NCI-H82 treated with DMSO at 0.1 percent for 48 hours (cell line): Measurements from ENCODE around the gene NCK1.
"Not testable (repeated sequence)": the region's sequence is repeated elsewhere in the genome, so short reads cannot be mapped to it uniquely, and the experiment has no call there.

Experiments used
- DNase-seq: peaks from one replicate; lab custom pipeline; 2025; ENCODE audit not compliant: unreplicated experiment; lab: John Stamatoyannopoulos, UW

The NCK1 gene

GRCh38 chr3:136982520-136983138 is 120.6 kb downstream of the NCK1 start:
- no peak for DNase-seq

- no peak for DNase-seq
Observed at GRCh38 chr3:136984837-136985236, 122.8 kb downstream of the NCK1 start.

GRCh38 chr3:136987398-136987980 is 125.5 kb downstream of the NCK1 start:
- not testable (repeated sequence) for DNase-seq

GRCh38 chr3:136988651-136989050 is 126.6 kb downstream of the NCK1 start:
- no peak for DNase-seq

- DNase-seq = no peak
Observed at GRCh38 chr3:136989781-136990524, 127.9 kb downstream of the NCK1 start.

DNA sequence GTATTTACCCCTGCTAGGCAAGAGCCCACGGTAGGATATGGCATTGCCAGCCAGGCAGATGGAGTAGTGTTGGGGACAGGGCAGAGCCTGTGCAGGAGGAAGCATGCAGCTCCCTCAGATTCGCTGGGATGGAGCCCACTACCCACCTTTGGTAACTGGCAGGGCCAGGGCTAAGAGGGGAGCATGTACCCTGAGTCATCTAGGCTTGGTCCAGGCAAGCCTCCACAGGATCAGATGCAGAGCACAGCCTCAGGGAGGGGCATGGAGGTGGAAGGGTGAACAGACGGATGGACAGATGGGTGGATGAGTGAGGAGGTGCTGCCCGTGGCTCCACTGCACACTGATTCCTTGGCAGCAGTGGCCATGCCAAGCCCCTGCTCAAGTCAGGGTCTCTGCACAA is 128.8 kb downstream of the NCK1 start:
- DNase-seq = no peak

GRCh38 chr3:136992115-136992514 is 130.1 kb downstream of the NCK1 start:
- DNase-seq = no peak

GRCh38 chr3:136994772-136995516 is 132.9 kb downstream of the NCK1 start:
- DNase-seq = no peak

- no peak for DNase-seq
Observed at GRCh38 chr3:136995652-136996051, 133.6 kb downstream of the NCK1 start.
